Activated T-cell treated with anti-CD3 and anti-CD28 coated beads, Interleukin-2, amount 50 U/mL, for 1 hour (primary cell): Measurements from ENCODE around the gene OSBPL10.

Experiments used
- DNase-seq: peaks from one replicate; pipeline ENCODE4 v3.0.0-alpha.2; 2020

Gene OSBPL10

DNA sequence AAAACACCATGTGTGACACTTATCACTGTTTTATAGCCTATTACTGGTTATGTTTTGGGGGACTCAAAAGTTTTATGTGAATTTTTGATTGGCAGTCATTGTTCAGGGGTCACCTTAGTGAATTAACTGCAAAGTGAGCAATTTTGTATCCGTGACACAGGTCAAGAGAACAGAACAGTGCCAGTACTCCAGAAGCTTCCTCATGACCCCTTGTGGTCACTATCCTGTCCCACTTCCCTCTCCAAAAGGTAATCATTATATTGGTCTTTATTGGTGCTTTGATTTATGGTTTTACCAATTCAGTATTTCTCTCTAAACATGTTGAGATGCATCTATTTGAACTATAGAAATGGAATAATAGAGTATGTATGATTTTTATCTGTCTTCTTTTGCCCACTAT is 341.2 kb downstream of the OSBPL10 start:
- no peak for DNase-seq

GRCh38 chr3:31636694-31637442 is 344.2 kb downstream of the OSBPL10 start:
- DNase-seq = no peak

- DNase-seq = no peak
Observed at GRCh38 chr3:31636049-31636448, 345.0 kb downstream of the OSBPL10 start.

- no peak for DNase-seq
Observed at GRCh38 chr3:31635545-31635944, 345.5 kb downstream of the OSBPL10 start.

- no peak for DNase-seq
Observed at GRCh38 chr3:31634476-31634875, 346.6 kb downstream of the OSBPL10 start.

DNA sequence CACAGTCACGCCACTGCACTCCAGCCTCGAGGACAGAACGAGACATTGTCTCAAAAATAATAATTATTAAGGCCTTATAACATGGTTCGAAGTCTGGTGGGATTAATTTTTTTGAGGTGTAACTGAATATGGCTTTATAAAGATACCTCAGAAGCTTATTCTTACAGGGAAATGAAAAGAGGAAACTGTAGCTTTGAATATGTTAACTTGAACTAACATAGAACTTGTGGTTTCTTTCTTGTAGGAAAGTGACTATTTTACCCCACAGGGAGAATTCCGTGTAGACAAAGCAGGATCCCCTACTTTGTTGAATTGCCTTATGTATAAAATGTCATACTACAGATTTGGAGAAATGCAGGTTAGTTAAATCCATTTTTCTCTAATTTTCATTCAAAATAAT is 352.0 kb downstream of the OSBPL10 start:
- DNase-seq = no peak

- DNase-seq = no peak
Observed at GRCh38 chr3:31625358-31625757, 355.7 kb downstream of the OSBPL10 start.

GRCh38 chr3:31624083-31624709 is 356.9 kb downstream of the OSBPL10 start:
- no peak for DNase-seq

DNA sequence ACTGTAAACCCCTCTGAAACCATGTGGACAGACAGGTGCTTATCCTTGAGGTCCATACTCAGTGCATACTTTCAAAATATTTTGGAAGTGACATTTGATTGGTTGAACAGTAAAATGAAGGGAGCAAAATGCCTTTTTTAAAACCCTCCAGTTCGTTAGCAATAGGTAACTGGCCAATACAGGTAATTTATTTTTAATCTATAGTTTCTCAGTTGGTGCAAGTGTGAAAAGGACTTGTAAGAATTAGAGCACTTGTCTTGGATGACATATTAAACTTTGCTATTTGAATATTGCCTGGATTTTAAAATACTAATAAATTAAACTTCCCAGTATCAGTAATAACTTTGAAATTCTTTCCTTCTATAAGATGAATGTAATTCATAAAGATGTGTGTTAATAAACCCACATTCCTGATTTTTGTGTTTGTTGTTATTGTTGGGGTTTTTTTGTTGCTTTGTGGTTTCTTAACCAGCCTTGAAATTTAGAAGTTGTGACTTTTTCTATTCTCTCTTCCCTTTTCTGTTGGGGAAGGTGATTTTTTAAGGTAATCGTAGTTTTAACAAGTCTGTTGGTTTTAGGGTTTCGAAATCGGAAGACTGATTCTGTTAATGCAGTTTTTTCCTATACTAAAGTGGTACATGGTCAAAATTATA is 358.3 kb downstream of the OSBPL10 start:
- DNase-seq = no peak

GRCh38 chr3:31621314-31621713 is 359.7 kb downstream of the OSBPL10 start:
- DNase-seq = no peak

GRCh38 chr3:31620656-31621055 is 360.4 kb downstream of the OSBPL10 start:
- no peak for DNase-seq

GRCh38 chr3:31616711-31617110 is 364.4 kb downstream of the OSBPL10 start:
- DNase-seq = no peak

DNA sequence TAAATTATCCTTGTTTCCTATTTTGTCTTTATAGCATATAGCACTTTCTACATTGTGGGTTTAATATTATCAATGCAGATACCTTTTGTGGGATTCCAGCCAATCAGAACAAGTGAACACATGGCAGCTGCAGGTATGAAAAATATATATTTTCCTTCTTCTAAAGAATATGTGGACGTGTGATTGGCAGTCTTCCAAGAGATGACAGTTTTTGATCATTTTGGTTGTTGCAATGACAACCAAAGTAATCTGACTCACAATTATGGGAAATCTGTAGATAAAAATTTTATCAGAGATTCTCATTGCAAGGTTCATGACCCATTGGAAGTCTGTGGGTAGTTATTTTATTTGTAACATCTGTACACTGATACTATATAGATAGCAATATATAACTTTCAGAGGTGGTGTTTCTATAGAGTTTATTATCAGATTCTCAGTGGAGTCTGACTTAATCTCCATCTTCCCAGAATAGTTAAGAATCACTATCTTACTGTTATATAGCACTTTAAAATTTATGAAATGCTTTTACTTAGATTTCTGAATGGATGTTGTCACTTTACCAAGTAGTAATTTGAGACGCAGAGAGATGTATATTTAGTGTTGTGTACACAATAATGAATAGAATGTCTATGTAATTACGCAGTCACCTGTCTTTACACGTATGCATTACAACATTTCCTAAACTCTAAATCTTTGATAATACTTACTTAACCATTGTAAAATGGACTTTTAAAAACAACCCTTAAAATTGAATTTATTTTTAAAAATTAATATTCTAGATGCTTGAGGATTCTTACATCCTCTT is 365.8 kb downstream of the OSBPL10 start:
- no peak for DNase-seq

GRCh38 chr3:31614162-31614921 is 366.7 kb downstream of the OSBPL10 start:
- no peak for DNase-seq

GRCh38 chr3:31613654-31614053 is 367.4 kb downstream of the OSBPL10 start:
- DNase-seq = no peak

- no peak for DNase-seq
Observed at GRCh38 chr3:31613177-31613576, 367.9 kb downstream of the OSBPL10 start.
